Endothelial cell of umbilical vein (primary cell): ENCODE data around the gene VPS51. TPM values are rescaled to one million over a fixed set of nuclear protein-coding genes. Genes with fewer than 3 reads are reported as not detected.

Experiments used
- BruUV-seq: library from RNA; stranded (reverse); fragments of 400-500 nt; replicated peaks from 2 replicates; lab custom pipeline; 2021; lab: Mats Ljungman, UMichigan
- CTCF ChIA-PET: fragments of 300-600, 350-600 bp; sonication (Branson Sonifier 250); formaldehyde crosslinking; loops from one replicate; lab custom pipeline; 2021; ENCODE audit warnings: antibody characterized with exemption, inconsistent platforms; lab: Charles Lee
- POLR2A ChIA-PET: fragments of 300-600, 350-600 bp; sonication (Branson Sonifier 250); formaldehyde crosslinking; loops from one replicate; lab custom pipeline; 2021; ENCODE audit warnings: antibody characterized with exemption, inconsistent platforms; lab: Charles Lee
- DNase-seq: peaks from one replicate; pipeline ENCODE4 v3.0.0-alpha.2; 2011; ENCODE audit warnings: low read depth, low spot score
- FAIRE-seq: peaks from 2 replicates; lab custom pipeline; 2011; peaks lifted over from hg19 to GRCh38; lab: Jason Lieb, UNC
- H2AFZ ChIP-seq: 2 replicates; pipeline ENCODE4 v1.6.0; 2012; ENCODE audit warnings: low read depth, low read length, control low read depth, inconsistent platforms
- H3K27ac ChIP-seq: 2 replicates; pipeline ENCODE4 v1.5.1; 2011; ENCODE audit warnings: low read depth, mild to moderate bottlenecking, control low read depth, low read length, moderate library complexity; ENCODE audit not compliant: insufficient read depth
- H3K27me3 ChIP-seq, 2 experiments: 2 replicates each; pipeline versions ENCODE4 v1.6.0 to v1.6.1; 2011; ENCODE audit warnings: low read length in 2 of 2, mixed read lengths in 1 of 2; ENCODE audit not compliant: control insufficient read depth in 2 of 2, insufficient read depth in 2 of 2
- H3K36me3 ChIP-seq, 2 experiments: 2 replicates in 1 of 2; 3 replicates in 1 of 2; pipeline ENCODE4 v1.5.1; 2011; ENCODE audit warnings: low read length in 2 of 2, mild to moderate bottlenecking in 1 of 2, moderate library complexity in 1 of 2; ENCODE audit not compliant: control insufficient read depth in 2 of 2, insufficient read depth in 2 of 2; ENCODE audit errors: extremely low read depth in 1 of 2
- H3K4me1 ChIP-seq: 3 replicates; pipeline ENCODE4 v1.5.1; 2011; ENCODE audit warnings: mild to moderate bottlenecking, low read length; ENCODE audit not compliant: control insufficient read depth, insufficient read depth; ENCODE audit errors: extremely low read depth
- H3K4me2 ChIP-seq: 2 replicates; pipeline ENCODE4 v1.6.1; 2011; ENCODE audit warnings: low read length, control low read depth, mixed read lengths; ENCODE audit not compliant: insufficient read depth
- H3K4me3 ChIP-seq, 3 experiments: fragments of 200-600 bp in 1 of 3; sonication (generic), shearing (Covaris generic) in 1 of 3; replicated peaks in 1 of 3; 2 replicates each; pipeline ENCODE4 v1.5.1; 2011 to 2016; ENCODE audit warnings: control low read depth in 3 of 3, low read length in 3 of 3, mild to moderate bottlenecking in 2 of 3, inconsistent platforms in 1 of 3, low read depth in 1 of 3, moderate library complexity in 1 of 3; ENCODE audit not compliant: insufficient read depth in 1 of 3
- H3K79me2 ChIP-seq: 2 replicates; pipeline ENCODE4 v1.6.0; 2012; ENCODE audit warnings: low read length, inconsistent platforms; ENCODE audit not compliant: control insufficient read depth, insufficient read depth
- H3K9ac ChIP-seq: replicated peaks from 2 replicates; pipeline ENCODE3; 2011; ENCODE audit warnings: low read length, control low read depth; ENCODE audit not compliant: insufficient read depth; ENCODE audit errors: extremely low read depth
- H3K9me1 ChIP-seq: replicated peaks from 3 replicates; pipeline ENCODE4 v1.6.0; 2011; ENCODE audit warnings: mild to moderate bottlenecking, low read length; ENCODE audit not compliant: control insufficient read depth, insufficient read depth; ENCODE audit errors: extremely low read depth
- H3K9me3 ChIP-seq: replicated peaks from 2 replicates; pipeline ENCODE4 v1.5.1; 2012; ENCODE audit warnings: low read length, inconsistent platforms; ENCODE audit not compliant: control insufficient read depth, insufficient read depth
- H4K20me1 ChIP-seq: replicated peaks from 2 replicates; pipeline ENCODE3; 2011; ENCODE audit warnings: mild to moderate bottlenecking, low read length; ENCODE audit not compliant: control insufficient read depth, insufficient read depth; ENCODE audit errors: extremely low read depth
- EZH2 ChIP-seq: IDR thresholded peaks from 2 replicates; pipeline ENCODE4 v1.6.1; 2012; ENCODE audit warnings: borderline replicate concordance, low read depth, mild to moderate bottlenecking, moderate library complexity, low read length, inconsistent platforms; ENCODE audit not compliant: severe bottlenecking
- FOS ChIP-seq: IDR thresholded peaks from 2 replicates; pipeline ENCODE4 v1.6.1; 2011; ENCODE audit warnings: mild to moderate bottlenecking, low read length, moderate library complexity, borderline replicate concordance; ENCODE audit not compliant: insufficient read depth
- GATA2 ChIP-seq: IDR thresholded peaks from 2 replicates; pipeline ENCODE4 v1.7.0; 2011; ENCODE audit warnings: low read depth, mild to moderate bottlenecking, moderate library complexity, mixed read lengths, low read length; ENCODE audit not compliant: insufficient read length, insufficient read depth
- JUN ChIP-seq: IDR thresholded peaks from 2 replicates; pipeline ENCODE4 v1.6.1; 2011; ENCODE audit warnings: borderline replicate concordance, low read depth; ENCODE audit not compliant: insufficient read length, insufficient read depth
- MYC ChIP-seq: IDR thresholded peaks from one replicate; pipeline ENCODE4 v1.6.1; 2011; ENCODE audit warnings: mild to moderate bottlenecking, low read depth, low read length
- POLR2A ChIP-seq: IDR thresholded peaks from 2 replicates; pipeline ENCODE4 v1.6.1; 2012; ENCODE audit warnings: low read depth, mild to moderate bottlenecking, control low read depth, low read length
- POLR2AphosphoS5 ChIP-seq: IDR thresholded peaks from 2 replicates; pipeline ENCODE4 v1.6.1; 2012; ENCODE audit warnings: low read depth, mild to moderate bottlenecking, control low read depth, low read length, moderate library complexity; ENCODE audit not compliant: insufficient read depth
- dilution Hi-C: fragments of 300-500 bp; cut with MboI; formaldehyde crosslinking; loops from one replicate; pipeline ENCODE4 v1.15.0; 2019; ENCODE audit warnings: low sequenced_read_pairs; ENCODE audit not compliant: extremely low pct_ligation_motif_present
- intact Hi-C: fragments of 100-400 bp; cut with micrococcal nuclease; formaldehyde crosslinking; loops from one replicate; pipeline ENCODE4 v1.10.0; 2022
- polyA plus RNA-seq, 4 experiments: library from polyadenylated mRNA; depleted of rRNA in 3 of 4; stranded (reverse) in 3 of 4; unstranded in 1 of 4; fragments of >200 nt; gene quantifications; 2 replicates each; pipeline versions ENCODE4 v1.2.1 to v1.2.3, GENCODE V29; 2011 to 2012; ENCODE audit warnings: missing spikeins in 1 of 4
- total RNA-seq: library from RNA; stranded (reverse); gene quantifications from 2 replicates; pipeline ENCODE4 v1.2.3, GENCODE V29; 2021
- TF ChIP-seq, protein P1 (sequence below): IDR thresholded peaks from 2 replicates; pipeline ENCODE4 v1.6.1; 2011; ENCODE audit not compliant: insufficient read depth, insufficient read length
- TF ChIP-seq, protein P2 (sequence below), 2 donors: IDR thresholded peaks; 1 replicate in 1 of 2; 2 replicates in 1 of 2; pipeline ENCODE4 v1.5.1; 2011; ENCODE audit warnings: low read length in 2 of 2, mild to moderate bottlenecking in 2 of 2, moderate library complexity in 2 of 2, control low read depth in 1 of 2, inconsistent platforms in 1 of 2, low read depth in 1 of 2; ENCODE audit not compliant: insufficient read depth in 1 of 2; ENCODE audit errors: extremely low read depth in 1 of 2

VPS51 gene
- total and polyA plus RNA-seq, 2 donors (not counting 3 experiments of a cell fraction or from before 2014, with no cell fraction given): 108 to 146 TPM

DNA sequence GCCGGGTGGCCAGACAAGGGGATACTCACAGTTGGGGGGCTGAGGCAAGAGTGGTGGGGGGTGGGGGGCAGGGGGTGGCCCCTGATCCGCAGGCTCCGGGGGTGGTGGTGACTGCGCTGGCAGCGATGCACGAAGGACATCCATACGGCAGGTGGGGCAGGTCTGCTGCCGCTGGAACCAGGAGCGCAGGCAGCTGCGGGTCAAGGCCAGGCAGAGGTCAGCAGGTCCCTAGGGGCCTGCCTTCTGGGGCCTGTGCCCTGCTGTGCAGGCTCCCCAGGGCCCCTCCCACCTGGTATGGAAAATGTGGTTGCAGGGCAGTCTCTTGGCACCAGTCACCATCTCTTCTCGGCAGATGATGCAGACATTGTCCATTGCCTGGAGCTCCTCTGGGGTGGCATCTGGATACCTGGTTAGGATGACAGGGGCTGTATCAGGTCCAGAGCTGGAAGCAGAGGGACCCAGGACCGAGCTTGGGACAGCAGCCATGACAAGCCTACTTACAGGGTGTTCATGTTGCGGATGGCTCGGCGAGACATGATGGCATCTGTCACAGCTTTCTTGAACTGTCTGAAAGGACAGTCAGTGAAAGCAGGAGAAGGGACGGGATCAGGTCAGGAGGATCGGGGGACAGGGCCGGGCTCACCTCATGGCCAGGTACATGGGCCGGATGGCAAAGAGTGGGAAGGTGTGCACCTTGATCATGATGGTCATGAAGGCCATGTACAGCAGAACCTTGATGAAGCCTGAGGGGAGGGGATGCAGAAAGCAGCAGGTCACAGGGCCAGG lies 34.8 kb downstream of the VPS51 start:
- Histone ChIP-seq H3K27ac (no peak overlapping the region), H3K9me1 (no peaks in the 10 kb centered on the region), H3K27me3 (no peaks in the 10 kb centered on the region), H3K9me3 (no peaks in the 10 kb centered on the region), H2AFZ (no peak overlapping the region), H3K9ac (no peak overlapping the region), H3K4me2 (no peak overlapping the region), H3K4me3 (no peak overlapping the region), H3K4me1 (peaks cover 12% of the 10 kb centered on the region), H3K79me2 (peaks cover 14% of the 10 kb centered on the region), H3K36me3 (peaks cover 11 to 51% of the 10 kb centered on the region in 2 experiments), H4K20me1 (no peaks in the 10 kb centered on the region)
- DNase-seq (no peak), FAIRE-seq (no peak)
- ChIA-PET CTCF (interaction anchor here (1.1 to 2.0 kb wide), 3 partner anchors 13 to 199 kb away, joined by 3 to 7 read pairs (median 4); partner anchors contain the start of gene ZNHIT2), POLR2A (no interaction called here)
- intact Hi-C loops: no loop called here
- BruUV-seq: no TSS peak
- TF ChIP-seq JUN (no peak), POLR2AphosphoS5 (no peak), FOS (no peak), POLR2A (no peak), EZH2 (no peak), GATA2 (no peak), MYC (no peak)
- TF ChIP-seq, protein P1, sequence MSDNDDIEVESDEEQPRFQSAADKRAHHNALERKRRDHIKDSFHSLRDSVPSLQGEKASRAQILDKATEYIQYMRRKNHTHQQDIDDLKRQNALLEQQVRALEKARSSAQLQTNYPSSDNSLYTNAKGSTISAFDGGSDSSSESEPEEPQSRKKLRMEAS: no peak
- TF ChIP-seq, protein P2, sequence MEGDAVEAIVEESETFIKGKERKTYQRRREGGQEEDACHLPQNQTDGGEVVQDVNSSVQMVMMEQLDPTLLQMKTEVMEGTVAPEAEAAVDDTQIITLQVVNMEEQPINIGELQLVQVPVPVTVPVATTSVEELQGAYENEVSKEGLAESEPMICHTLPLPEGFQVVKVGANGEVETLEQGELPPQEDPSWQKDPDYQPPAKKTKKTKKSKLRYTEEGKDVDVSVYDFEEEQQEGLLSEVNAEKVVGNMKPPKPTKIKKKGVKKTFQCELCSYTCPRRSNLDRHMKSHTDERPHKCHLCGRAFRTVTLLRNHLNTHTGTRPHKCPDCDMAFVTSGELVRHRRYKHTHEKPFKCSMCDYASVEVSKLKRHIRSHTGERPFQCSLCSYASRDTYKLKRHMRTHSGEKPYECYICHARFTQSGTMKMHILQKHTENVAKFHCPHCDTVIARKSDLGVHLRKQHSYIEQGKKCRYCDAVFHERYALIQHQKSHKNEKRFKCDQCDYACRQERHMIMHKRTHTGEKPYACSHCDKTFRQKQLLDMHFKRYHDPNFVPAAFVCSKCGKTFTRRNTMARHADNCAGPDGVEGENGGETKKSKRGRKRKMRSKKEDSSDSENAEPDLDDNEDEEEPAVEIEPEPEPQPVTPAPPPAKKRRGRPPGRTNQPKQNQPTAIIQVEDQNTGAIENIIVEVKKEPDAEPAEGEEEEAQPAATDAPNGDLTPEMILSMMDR (IDR thresholded peaks at IDR 0.05; ENCODE audit: extremely low read depth in 1 of 2, insufficient read depth in 1 of 2, low read depth in 1 of 2, low read length in 2 of 2): no peak
- dilution Hi-C loops: no loop called here
